Calu3 (cell line): Measurements from ENCODE around the gene BBS12. TPM values are rescaled to one million over a fixed set of nuclear protein-coding genes. Genes with fewer than 3 reads are reported as not detected.

Experiments
- BruUV-seq: library from RNA; stranded (reverse); fragments of 400-500 nt; replicated peaks from 2 replicates; lab custom pipeline; 2021; lab: Mats Ljungman, UMichigan
- CTCF ChIA-PET: fragments of 300-600 bp; sonication (Branson Sonifier 250); formaldehyde crosslinking; loops from one replicate; lab custom pipeline; 2022; ENCODE audit warnings: antibody characterized with exemption; lab: Charles Lee
- DNase-seq: peaks from one replicate; pipeline ENCODE4 v3.0.0; 2022
- H3K27ac Mint-ChIP-seq: one replicate; pipeline ENCODE4 v1.8.0; 2022; ENCODE audit warnings: mixed read lengths; ENCODE audit not compliant: unreplicated experiment
- H3K27me3 Mint-ChIP-seq: one replicate; pipeline ENCODE4 v1.8.0; 2022; ENCODE audit warnings: mixed read lengths; ENCODE audit not compliant: unreplicated experiment
- H3K36me3 Mint-ChIP-seq: one replicate; pipeline ENCODE4 v1.8.0; 2022; ENCODE audit warnings: mild to moderate bottlenecking, moderate library complexity, mixed read lengths; ENCODE audit not compliant: insufficient read depth, unreplicated experiment
- H3K4me1 Mint-ChIP-seq: one replicate; pipeline ENCODE4 v1.8.0; 2022; ENCODE audit warnings: mild to moderate bottlenecking, low read depth, mixed read lengths; ENCODE audit not compliant: unreplicated experiment
- H3K4me3 Mint-ChIP-seq: one replicate; pipeline ENCODE4 v1.8.0; 2022; ENCODE audit warnings: mild to moderate bottlenecking, low read depth, moderate library complexity, mixed read lengths; ENCODE audit not compliant: unreplicated experiment
- H3K9me3 Mint-ChIP-seq: one replicate; pipeline ENCODE4 v1.8.0; 2022; ENCODE audit warnings: low read depth, mixed read lengths; ENCODE audit not compliant: unreplicated experiment
- CTCF ChIP-seq: fragments of 200-600 bp; IDR thresholded peaks from one replicate; pipeline ENCODE4 v1.8.0; 2022; ENCODE audit warnings: antibody characterized with exemption; ENCODE audit not compliant: unreplicated experiment
- intact Hi-C: fragments of 100-400 bp; cut with micrococcal nuclease; formaldehyde crosslinking; loops from one replicate; pipeline ENCODE4 v1.10.0; 2022; ENCODE audit not compliant: unreplicated experiment
- total RNA-seq: library from RNA; stranded (reverse); gene quantifications from 2 replicates; pipeline ENCODE4 v1.2.3, GENCODE V29; 2022

The BBS12 gene
- total RNA-seq, 1 experiment from 2014 or later: 2.4 TPM

GRCh38 chr4:122689972-122690371, 42.5 kb upstream of the BBS12 start:
- intact Hi-C loops: no loop called here
- H3K4me1 Mint-ChIP-seq: no peaks in the 10 kb centered on the region
- CTCF ChIA-PET: no interaction called here
- H3K36me3 Mint-ChIP-seq: no peaks in the 10 kb centered on the region
- H3K4me3 Mint-ChIP-seq: no peak overlapping the region
- BruUV-seq: no TSS peak
- no peak overlapping the region for H3K27ac Mint-ChIP-seq
- TF ChIP-seq CTCF: no peak
- H3K9me3 Mint-ChIP-seq: no peaks in the 10 kb centered on the region
- DNase-seq: no peak
- H3K27me3 Mint-ChIP-seq: no peaks in the 10 kb centered on the region

- Mint-ChIP-seq H3K27ac (no peak overlapping the region), H3K4me1 (no peaks in the 10 kb centered on the region), H3K4me3 (no peak overlapping the region), H3K27me3 (no peaks in the 10 kb centered on the region), H3K9me3 (no peaks in the 10 kb centered on the region), H3K36me3 (no peaks in the 10 kb centered on the region)
- CTCF ChIA-PET: no interaction called here
- no TSS peak for BruUV-seq
- no peak for DNase-seq
- TF ChIP-seq CTCF: no peak
- intact Hi-C loops: no loop called here
These were observed 40.5 kb upstream of the BBS12 start for GRCh38 chr4:122691988-122692387.

GRCh38 chr4:122692641-122693520, 39.6 kb upstream of the BBS12 start:
- Mint-ChIP-seq H3K4me1 (no peaks in the 10 kb centered on the region), H3K9me3 (no peaks in the 10 kb centered on the region), H3K27ac (no peak overlapping the region), H3K27me3 (no peaks in the 10 kb centered on the region), H3K4me3 (no peak overlapping the region), H3K36me3 (no peaks in the 10 kb centered on the region)
- DNase-seq: no peak
- CTCF ChIA-PET: no interaction called here
- intact Hi-C loops: no loop called here
- TF ChIP-seq CTCF: no peak
- BruUV-seq: no TSS peak

GRCh38 chr4:122695226-122695625, 37.3 kb upstream of the BBS12 start:
- Mint-ChIP-seq H3K4me3 (no peak overlapping the region), H3K9me3 (no peaks in the 10 kb centered on the region), H3K27ac (no peak overlapping the region), H3K36me3 (no peaks in the 10 kb centered on the region), H3K4me1 (no peaks in the 10 kb centered on the region), H3K27me3 (no peaks in the 10 kb centered on the region)
- no TSS peak for BruUV-seq
- intact Hi-C loops: no loop called here
- TF ChIP-seq CTCF: no peak
- CTCF ChIA-PET: no interaction called here
- no peak for DNase-seq
